ENCODE measurements around the gene MCAM. TPM values are rescaled to one million over a fixed set of nuclear protein-coding genes. Genes with fewer than 3 reads are reported as not detected.

The MCAM gene
- total RNA-seq, 1 donor from 2014 or later, result 23.3 TPM

DNA sequence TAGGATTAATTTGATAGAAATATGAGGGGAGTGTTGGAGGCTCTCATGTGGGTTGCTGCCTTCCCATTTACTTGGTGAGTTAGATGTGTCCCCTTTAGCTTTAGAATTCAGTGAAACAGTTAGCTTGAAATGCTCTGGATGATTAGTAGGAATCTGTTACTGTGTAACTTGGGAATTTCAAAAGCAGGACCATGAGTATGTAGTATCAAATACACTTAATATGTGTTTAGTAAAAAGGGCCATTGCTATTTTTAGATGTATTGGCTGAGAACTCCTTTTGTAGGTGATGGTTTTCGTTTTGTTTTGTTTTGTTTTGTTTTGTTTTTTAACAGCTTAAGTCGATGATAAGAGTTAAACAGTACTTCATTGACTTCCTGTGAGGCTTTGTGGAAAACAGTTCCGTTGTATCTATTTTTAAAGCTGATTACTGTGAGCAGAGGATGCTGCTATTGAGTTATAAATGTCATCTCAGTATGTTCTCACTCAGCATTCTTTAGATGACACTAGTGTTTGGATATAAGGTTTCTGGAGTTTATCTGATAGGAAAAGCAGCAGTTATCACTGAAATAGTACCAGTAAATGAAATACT is 53.5 kb downstream of the MCAM start:
- Mint-ChIP-seq H3K27ac (no peak overlapping the region), H3K27me3 (ENCODE audit: insufficient read depth, low read depth) (no peaks in the 10 kb centered on the region), H3K4me1 (peaks cover 5% of the 10 kb centered on the region), H3K9me3 (no peaks in the 10 kb centered on the region), H3K4me3 (no peak overlapping the region), H3K36me3 (peaks cover 3% of the 10 kb centered on the region)
- Histone ChIP-seq H2AFZ (replicated peaks) (no peak overlapping the region), H3K9ac (no peak overlapping the region), H3K4me3 (no peak overlapping the region), H3K27me3 (no peaks in the 10 kb centered on the region), H4K20me1 (ENCODE audit: low read depth) (no peaks in the 10 kb centered on the region), H3K4me2 (no peak overlapping the region), H3K36me3 (no peaks in the 10 kb centered on the region), H3K9me3 (ENCODE audit: low read depth) (no peaks in the 10 kb centered on the region), H3F3A (ENCODE audit: low read depth) (no peaks in the 10 kb centered on the region), H3K79me2 (ENCODE audit: low read depth) (peaks cover 38% of the 10 kb centered on the region), H3K4me1 (no peaks in the 10 kb centered on the region), H3K27ac (no peak overlapping the region)
- DNase-seq (ENCODE audit: low spot score), result no peak
- TF ChIP-seq EZH2 (IDR thresholded peaks at IDR 0.05) (no peak), EZH2phosphoT487 (IDR thresholded peaks at IDR 0.05) (no peak), CTCF (IDR thresholded peaks at IDR 0.05) (no peak)

GRCh38 chr11:119262668-119263351 is 54.1 kb downstream of the MCAM start:
- no peaks in the 10 kb centered on the region for H3K36me3 ChIP-seq
- Mint-ChIP-seq H3K27ac (no peak overlapping the region), H3K9me3 (no peaks in the 10 kb centered on the region), H3K4me1 (peaks cover 5% of the 10 kb centered on the region), H3K36me3 (peaks cover 3% of the 10 kb centered on the region), H3K4me3 (no peak overlapping the region), H3K27me3 (ENCODE audit: insufficient read depth, low read depth) (no peaks in the 10 kb centered on the region)
- DNase-seq (ENCODE audit: low spot score), result no peak
- H3F3A ChIP-seq (ENCODE audit: low read depth), result no peaks in the 10 kb centered on the region
- H3K4me2 ChIP-seq, result no peak overlapping the region
- H3K27ac ChIP-seq, result no peak overlapping the region
- H3K4me3 ChIP-seq, result no peak overlapping the region
- TF ChIP-seq EZH2 (IDR thresholded peaks at IDR 0.05), result no peak
- TF ChIP-seq EZH2phosphoT487 (IDR thresholded peaks at IDR 0.05), result no peak
- TF ChIP-seq CTCF (IDR thresholded peaks at IDR 0.05), result no peak
- H3K9me3 ChIP-seq (ENCODE audit: low read depth), result no peaks in the 10 kb centered on the region
- H4K20me1 ChIP-seq (ENCODE audit: low read depth), result no peaks in the 10 kb centered on the region
- H3K4me1 ChIP-seq, result peaks cover 3% of the 10 kb centered on the region
- peaks cover 45% of the 10 kb centered on the region for H3K79me2 ChIP-seq (ENCODE audit: low read depth)
- H3K27me3 ChIP-seq, result no peaks in the 10 kb centered on the region
- H2AFZ ChIP-seq (replicated peaks), result no peak overlapping the region
- no peak overlapping the region for H3K9ac ChIP-seq

- Histone ChIP-seq H4K20me1 (ENCODE audit: low read depth) (no peaks in the 10 kb centered on the region), H3K27ac (no peak overlapping the region), H3K79me2 (ENCODE audit: low read depth) (peaks cover 49% of the 10 kb centered on the region), H3K27me3 (no peaks in the 10 kb centered on the region), H3K4me3 (no peak overlapping the region), H3K36me3 (no peaks in the 10 kb centered on the region), H2AFZ (replicated peaks) (no peak overlapping the region), H3F3A (ENCODE audit: low read depth) (no peaks in the 10 kb centered on the region), H3K9ac (no peak overlapping the region), H3K4me1 (peaks cover 3% of the 10 kb centered on the region), H3K9me3 (ENCODE audit: low read depth) (no peaks in the 10 kb centered on the region), H3K4me2 (no peak overlapping the region)
- no peak overlapping the region for H3K27ac Mint-ChIP-seq
- H3K27me3 Mint-ChIP-seq (ENCODE audit: insufficient read depth, low read depth), result no peaks in the 10 kb centered on the region
- no peaks in the 10 kb centered on the region for H3K9me3 Mint-ChIP-seq
- no peak for DNase-seq (ENCODE audit: low spot score)
- H3K36me3 Mint-ChIP-seq, result peaks cover 13% of the 10 kb centered on the region
- TF ChIP-seq EZH2 (IDR thresholded peaks at IDR 0.05), result no peak
- TF ChIP-seq EZH2phosphoT487 (IDR thresholded peaks at IDR 0.05), result no peak
- TF ChIP-seq CTCF (IDR thresholded peaks at IDR 0.05), result no peak
- H3K4me3 Mint-ChIP-seq, result no peak overlapping the region
- H3K4me1 Mint-ChIP-seq, result peaks cover 5% of the 10 kb centered on the region
Observed at GRCh38 chr11:119258983-119259382, 57.9 kb downstream of the MCAM start.

Small RNAs within 50 kb of the gene (microRNA-seq; reads per million reads assigned to microRNA genes)
- gene MIR6756, result not detected

Small RNAs within 50 kb of the gene (small RNA-seq; reads per million reads assigned to genes)
- gene RF01225 (not detected), gene RNU6-262P (not detected)

Other genes starting within 250 kb of the MCAM start
- 10.4 and 20.7 TPM in 2 replicates for gene VPS11, start 249.3 kb downstream of the MCAM start, total RNA-seq (ENCODE audit: low replicate concordance)
- 30.0 and 31.1 TPM in 2 replicates for gene HMBS, start 232.2 kb downstream of the MCAM start, total RNA-seq (ENCODE audit: low replicate concordance)
- 13.4 and 24.3 TPM in 2 replicates for gene DPAGT1, start 215.3 kb downstream of the MCAM start, total RNA-seq (ENCODE audit: low replicate concordance)
- 1.5 and 3.7 TPM in 2 replicates for gene C2CD2L, start 209.8 kb downstream of the MCAM start, total RNA-seq (ENCODE audit: low replicate concordance)
- gene HINFP, start 195.6 kb downstream of the MCAM start, total RNA-seq (ENCODE audit: low replicate concordance), result 32.5 and 47.3 TPM in 2 replicates
- 0.24 and 0.65 TPM in 2 replicates for gene ABCG4, start 168.1 kb downstream of the MCAM start, total RNA-seq (ENCODE audit: low replicate concordance)
- 10.2 and 34.8 TPM in 2 replicates for gene NLRX1, start 148.4 kb downstream of the MCAM start, total RNA-seq (ENCODE audit: low replicate concordance)
- 0.12 TPM in 1 of 2 replicates, not detected in the other for gene NHERF4, start 131.7 kb downstream of the MCAM start, total RNA-seq (ENCODE audit: low replicate concordance)
- 20.7 and 20.8 TPM in 2 replicates for gene CBL, start 110.8 kb downstream of the MCAM start, total RNA-seq (ENCODE audit: low replicate concordance)
- gene RNF26, start 17.4 kb upstream of the MCAM start, total RNA-seq (ENCODE audit: low replicate concordance), result 17.1 and 48.2 TPM in 2 replicates
- gene C1QTNF5, start 23.8 kb upstream of the MCAM start, total RNA-seq (ENCODE audit: low replicate concordance), result 0.90 and 3.4 TPM in 2 replicates
- gene MFRP, start 29.6 kb upstream of the MCAM start, total RNA-seq (ENCODE audit: low replicate concordance), result not detected in 2 replicates
- 2.1 and 2.6 TPM in 2 replicates for gene USP2, start 64.6 kb upstream of the MCAM start, total RNA-seq (ENCODE audit: low replicate concordance)
- 49.2 and 93.9 TPM in 2 replicates for gene THY1, start 106.0 kb upstream of the MCAM start, total RNA-seq (ENCODE audit: low replicate concordance)

Data from neural progenitor cell (in vitro differentiated cells).